ENCODE results near the gene DPP8.
"Not testable (repeated sequence)": the region's sequence is repeated elsewhere in the genome, so short reads cannot be mapped to it uniquely, and the experiment has no call there.

DPP8 gene

GRCh38 chr15:65516997-65517865, at the start of gene DPP8:
Gene DPP8 (minus strand): TSS chr15:65517689. CDS start chr15:65512553, 5,136 bp downstream.
- peak; percentile 98 for DNase-seq

GRCh38 chr15:65561934-65562333, 44.4 kb upstream of the DPP8 start:
- DNase-seq, result no peak

- DNase-seq, result no peak
These were observed 42.5 kb upstream of the DPP8 start for GRCh38 chr15:65559941-65560340.

- DNase-seq, result no peak
These were observed 41.7 kb upstream of the DPP8 start for GRCh38 chr15:65558997-65559760.

GRCh38 chr15:65558336-65558735, 40.8 kb upstream of the DPP8 start:
- no peak for DNase-seq

- DNase-seq, result no peak
These were observed 39.1 kb upstream of the DPP8 start for GRCh38 chr15:65556622-65557021.

GRCh38 chr15:65553691-65554090, 36.2 kb upstream of the DPP8 start:
- DNase-seq, result no peak

GRCh38 chr15:65552851-65553250, 35.4 kb upstream of the DPP8 start:
- DNase-seq, result not testable (repeated sequence)

GRCh38 chr15:65551183-65551582, 33.7 kb upstream of the DPP8 start:
- no peak for DNase-seq

GRCh38 chr15:65550681-65551098, 33.2 kb upstream of the DPP8 start:
- DNase-seq, result no peak

- not testable (repeated sequence) for DNase-seq
These were observed 31.8 kb upstream of the DPP8 start for GRCh38 chr15:65549288-65549687.

GRCh38 chr15:65547841-65548240, 30.4 kb upstream of the DPP8 start:
- DNase-seq, result no peak

- no peak for DNase-seq
These were observed 23.8 kb upstream of the DPP8 start for GRCh38 chr15:65541231-65541820.

GRCh38 chr15:65540314-65540713, 22.8 kb upstream of the DPP8 start:
- no peak for DNase-seq

GRCh38 chr15:65535192-65535591, 17.7 kb upstream of the DPP8 start:
- DNase-seq, result no peak

GRCh38 chr15:65533057-65533756, 15.7 kb upstream of the DPP8 start:
- no peak for DNase-seq

GRCh38 chr15:65532738-65533051, 15.2 kb upstream of the DPP8 start:
- no peak for DNase-seq

- DNase-seq, result peak; percentile 92
These were observed 13.0 kb upstream of the DPP8 start, which contains the start of gene HACD3 for GRCh38 chr15:65530318-65531111. Gene HACD3 (plus strand): TSS chr15:65530463. CDS start chr15:65530632, 169 bp downstream.

- DNase-seq, result no peak
These were observed 12.4 kb upstream of the DPP8 start for GRCh38 chr15:65529762-65530317.

GRCh38 chr15:65528461-65529060, 11.1 kb upstream of the DPP8 start:
- no peak for DNase-seq

GRCh38 chr15:65525622-65526021, 8.1 kb upstream of the DPP8 start:
- DNase-seq, result no peak
